ENCODE data around the gene HAND2. TPM values are rescaled to one million over a fixed set of nuclear protein-coding genes. Genes with fewer than 3 reads are reported as not detected.

HAND2 gene
- total RNA-seq, 4 donors from 2014 or later = 73.0 to 138 (median 128) TPM

GRCh38 chr4:173531086-173531965, 1.3 kb upstream of the HAND2 start:
- peak overlapping the region; percentile 88 to 98 (median 98) for H3K27ac ChIP-seq
- peaks cover 45% of the 10 kb centered on the region for H3K27me3 ChIP-seq
- H3K4me1 ChIP-seq = peaks cover 0 to 39% (median 8%) of the 10 kb centered on the region in 3 donors
- peak overlapping the region; percentile 80 to 87 for H3K4me3 ChIP-seq
- no peak for ATAC-seq
- TF ChIP-seq POLR2A (IDR thresholded peaks at IDR 0.05) = no peak
- 26 to 43% methylated on average over 16 to 25 of the region's 52 CpGs for WGBS, 2 donors (ENCODE audit: low coverage in 1 of 2)
- H3K36me3 ChIP-seq = peaks cover 0 to 9% of the 10 kb centered on the region in 2 donors
- H3K9me3 ChIP-seq = no peaks in the 10 kb centered on the region

- H3K27ac ChIP-seq = peak overlapping the region; percentile 88 to 98 (median 98)
- 0 to 13% methylated on average over 4 to 33 of the region's 34 CpGs for WGBS, 2 donors (ENCODE audit: low coverage in 1 of 2)
- H3K27me3 ChIP-seq = peaks cover 43% of the 10 kb centered on the region
- ATAC-seq = no peak
- peaks cover 0 to 9% of the 10 kb centered on the region in 2 donors for H3K36me3 ChIP-seq
- H3K9me3 ChIP-seq = no peaks in the 10 kb centered on the region
- H3K4me3 ChIP-seq = peak overlapping the region; percentile 80 to 87
- no peak for TF ChIP-seq CTCF (IDR thresholded peaks at IDR 0.05)
- TF ChIP-seq EP300 (IDR thresholded peaks at IDR 0.05) = no peak
- TF ChIP-seq POLR2AphosphoS5 (IDR thresholded peaks at IDR 0.05) = no peak
- TF ChIP-seq POLR2A (IDR thresholded peaks at IDR 0.05) = no peak
- H3K4me1 ChIP-seq = peaks cover 0 to 41% (median 8%) of the 10 kb centered on the region in 3 donors
Observed at GRCh38 chr4:173530326-173531085, 477 bp upstream of the HAND2 start.

GRCh38 chr4:173528378-173529321, 1.4 kb downstream of the HAND2 start:
- 4% methylated on average over 11 of the region's 75 CpGs; no CpG with 5 or more reads in 1 of the 2 donors for WGBS, 2 donors (ENCODE audit: low coverage in 1 of 2)
- H3K27ac ChIP-seq = peak overlapping the region; percentile 82 to 98 (median 98)
- peak overlapping the region; percentile 80 to 87 for H3K4me3 ChIP-seq
- ATAC-seq = peak; percentile 24
- peaks cover 0 to 59% (median 8%) of the 10 kb centered on the region in 3 donors for H3K4me1 ChIP-seq
- H3K9me3 ChIP-seq = no peaks in the 10 kb centered on the region
- peaks cover 0 to 15% of the 10 kb centered on the region in 2 donors for H3K36me3 ChIP-seq
- TF ChIP-seq EP300 (IDR thresholded peaks at IDR 0.05) = no peak
- TF ChIP-seq POLR2A (IDR thresholded peaks at IDR 0.05) = peak; percentile 8 to 37
- peak in 2 of 4 experiments; percentile 23 to 27 for TF ChIP-seq CTCF (IDR thresholded peaks at IDR 0.05)
- peak; percentile 3 for TF ChIP-seq POLR2AphosphoS5 (IDR thresholded peaks at IDR 0.05)
- H3K27me3 ChIP-seq = peaks cover 40% of the 10 kb centered on the region

- no peak for ATAC-seq
- Histone ChIP-seq H3K4me3 (peak overlapping the region; percentile 80 to 87), H3K27ac (peak overlapping the region; percentile 82 to 98 (median 98)), H3K4me1 (peaks cover 0 to 61% (median 8%) of the 10 kb centered on the region in 3 donors), H3K9me3 (no peaks in the 10 kb centered on the region), H3K36me3 (peaks cover 0 to 6% of the 10 kb centered on the region in 2 donors), H3K27me3 (peaks cover 43% of the 10 kb centered on the region)
- 0 to 4% methylated on average over 7 to 29 of the region's 42 CpGs for WGBS, 2 donors (ENCODE audit: low coverage in 1 of 2)
- TF ChIP-seq POLR2AphosphoS5 (IDR thresholded peaks at IDR 0.05) = no peak
- no peak for TF ChIP-seq EP300 (IDR thresholded peaks at IDR 0.05)
- no peak for TF ChIP-seq POLR2A (IDR thresholded peaks at IDR 0.05)
- no peak for TF ChIP-seq CTCF (IDR thresholded peaks at IDR 0.05)
Observed at GRCh38 chr4:173527103-173527891, 2.7 kb downstream of the HAND2 start.
